ENCODE measurements around the gene C1QTNF3. TPM values are rescaled to one million over a fixed set of nuclear protein-coding genes. Genes with fewer than 3 reads are reported as not detected.
"Not testable (repeated sequence)": the region's sequence is repeated elsewhere in the genome, so short reads cannot be mapped to it uniquely, and the experiment has no call there.

C1QTNF3 gene
- total RNA-seq, 1 experiment from 2014 or later: 1.6 TPM

DNA sequence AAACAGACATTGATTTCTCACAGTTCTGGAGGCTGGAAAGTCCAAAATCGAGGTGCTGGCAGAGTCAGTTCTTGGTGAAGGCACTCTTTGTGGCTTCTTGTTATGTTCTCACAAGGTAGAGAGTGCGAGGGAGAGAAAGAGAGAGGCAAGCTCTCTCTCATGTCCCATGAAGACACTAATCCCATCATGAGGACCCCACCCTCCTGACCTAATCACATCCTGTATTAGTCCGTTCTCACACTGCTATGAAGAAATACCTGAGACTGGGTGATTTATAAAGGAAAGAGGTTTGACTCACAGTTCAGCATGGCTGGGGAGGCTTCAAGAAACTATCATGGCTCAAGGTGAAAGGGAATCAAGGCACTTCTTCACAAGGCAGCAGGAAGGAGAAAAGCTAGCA is 29.5 kb downstream of the C1QTNF3 start:
- CTCF ChIA-PET: no interaction called here
- DNase-seq (ENCODE audit: low spot score): no peak
- Histone ChIP-seq H3K9me3 (ENCODE audit: low read depth, low read length, poor library complexity, severe bottlenecking) (no peaks in the 10 kb centered on the region), H3K36me3 (ENCODE audit: insufficient read depth, low read length, poor library complexity, severe bottlenecking) (no peaks in the 10 kb centered on the region), H3K4me3 (ENCODE audit: low read depth, low read length, poor library complexity, severe bottlenecking) (no peak overlapping the region), H3K4me1 (ENCODE audit: insufficient read depth, low read length, poor library complexity, severe bottlenecking) (peaks cover 4% of the 10 kb centered on the region), H3K27ac (ENCODE audit: low read depth, low read length, poor library complexity, severe bottlenecking) (no peak overlapping the region), H3K27me3 (replicated peaks; ENCODE audit: insufficient read depth, low read depth, low read length, poor library complexity) (no peaks in the 10 kb centered on the region)
- POLR2A ChIA-PET (ENCODE audit: low non-redundant PET): interaction anchor here (0.7 kb wide), 1 partner anchor 128 kb away, joined by 3 read pairs; no protein-coding TSS in a partner anchor
- TF ChIP-seq EZH2 (IDR thresholded peaks at IDR 0.05; ENCODE audit: borderline replicate concordance, low read depth, low read length, poor library complexity, severe bottlenecking): no peak
- TF ChIP-seq, protein P1, sequence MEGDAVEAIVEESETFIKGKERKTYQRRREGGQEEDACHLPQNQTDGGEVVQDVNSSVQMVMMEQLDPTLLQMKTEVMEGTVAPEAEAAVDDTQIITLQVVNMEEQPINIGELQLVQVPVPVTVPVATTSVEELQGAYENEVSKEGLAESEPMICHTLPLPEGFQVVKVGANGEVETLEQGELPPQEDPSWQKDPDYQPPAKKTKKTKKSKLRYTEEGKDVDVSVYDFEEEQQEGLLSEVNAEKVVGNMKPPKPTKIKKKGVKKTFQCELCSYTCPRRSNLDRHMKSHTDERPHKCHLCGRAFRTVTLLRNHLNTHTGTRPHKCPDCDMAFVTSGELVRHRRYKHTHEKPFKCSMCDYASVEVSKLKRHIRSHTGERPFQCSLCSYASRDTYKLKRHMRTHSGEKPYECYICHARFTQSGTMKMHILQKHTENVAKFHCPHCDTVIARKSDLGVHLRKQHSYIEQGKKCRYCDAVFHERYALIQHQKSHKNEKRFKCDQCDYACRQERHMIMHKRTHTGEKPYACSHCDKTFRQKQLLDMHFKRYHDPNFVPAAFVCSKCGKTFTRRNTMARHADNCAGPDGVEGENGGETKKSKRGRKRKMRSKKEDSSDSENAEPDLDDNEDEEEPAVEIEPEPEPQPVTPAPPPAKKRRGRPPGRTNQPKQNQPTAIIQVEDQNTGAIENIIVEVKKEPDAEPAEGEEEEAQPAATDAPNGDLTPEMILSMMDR (conservative IDR thresholded peaks at IDR 0.05; ENCODE audit: low read depth, low read length): no peak
- intact Hi-C loops (cut with micrococcal nuclease; ENCODE audit: unreplicated experiment): no loop called here
- no TSS peak for BruUV-seq (replicated peaks)

DNA sequence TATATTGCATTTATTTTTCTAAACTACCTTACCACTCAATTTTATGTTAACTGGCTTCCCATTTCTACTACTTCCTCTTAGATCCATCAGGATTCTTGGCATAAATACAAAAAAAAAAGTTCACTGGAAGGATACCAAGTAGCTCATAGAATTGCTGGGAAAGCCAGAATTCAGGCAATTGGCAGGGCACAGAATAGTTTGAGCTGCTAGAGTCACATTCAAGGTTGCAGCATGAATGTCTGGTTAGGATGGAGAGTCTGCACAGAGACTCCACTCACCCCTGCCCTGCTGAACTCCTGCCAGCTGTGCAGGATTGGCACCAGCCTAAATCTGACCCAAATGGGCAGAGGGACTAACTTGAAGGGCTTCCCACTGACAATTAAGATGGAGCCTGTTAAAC is 30.2 kb downstream of the C1QTNF3 start:
- H3K4me1 ChIP-seq (ENCODE audit: insufficient read depth, low read length, poor library complexity, severe bottlenecking): peaks cover 5% of the 10 kb centered on the region
- intact Hi-C loops (cut with micrococcal nuclease; ENCODE audit: unreplicated experiment): no loop called here
- H3K27me3 ChIP-seq (replicated peaks; ENCODE audit: insufficient read depth, low read depth, low read length, poor library complexity): no peaks in the 10 kb centered on the region
- CTCF ChIA-PET: no interaction called here
- POLR2A ChIA-PET (ENCODE audit: low non-redundant PET): interaction anchor here (1.0 kb wide), 1 partner anchor 518 kb away, joined by 3 read pairs; no protein-coding TSS in a partner anchor
- no TSS peak for BruUV-seq (replicated peaks)
- H3K4me3 ChIP-seq (ENCODE audit: low read depth, low read length, poor library complexity, severe bottlenecking): no peak overlapping the region
- TF ChIP-seq EZH2 (IDR thresholded peaks at IDR 0.05; ENCODE audit: borderline replicate concordance, low read depth, low read length, poor library complexity, severe bottlenecking): no peak
- TF ChIP-seq, protein P1 (conservative IDR thresholded peaks at IDR 0.05; ENCODE audit: low read depth, low read length): no peak
- H3K27ac ChIP-seq (ENCODE audit: low read depth, low read length, poor library complexity, severe bottlenecking): no peak overlapping the region
- no peaks in the 10 kb centered on the region for H3K9me3 ChIP-seq (ENCODE audit: low read depth, low read length, poor library complexity, severe bottlenecking)
- DNase-seq (ENCODE audit: low spot score): no peak
- H3K36me3 ChIP-seq (ENCODE audit: insufficient read depth, low read length, poor library complexity, severe bottlenecking): no peaks in the 10 kb centered on the region

DNA sequence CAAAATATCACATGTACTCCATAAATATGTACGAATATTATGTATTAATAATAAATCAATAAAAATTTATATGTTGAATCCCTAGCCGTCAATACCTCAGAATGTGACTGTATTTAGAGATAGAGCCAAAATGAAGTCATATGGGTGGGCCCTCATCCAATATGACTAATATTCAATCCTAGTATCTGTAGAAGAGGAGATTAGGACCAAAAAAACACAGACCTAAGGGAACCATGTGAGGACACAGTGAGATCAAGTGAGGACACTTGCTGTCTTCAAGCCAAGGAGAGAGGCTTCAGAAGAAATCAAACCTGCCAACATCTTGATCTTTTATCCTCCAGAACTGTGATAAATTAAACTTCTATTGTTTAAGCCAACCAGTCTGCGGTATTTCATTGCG is 31.5 kb downstream of the C1QTNF3 start:
- no peaks in the 10 kb centered on the region for H3K9me3 ChIP-seq (ENCODE audit: low read depth, low read length, poor library complexity, severe bottlenecking)
- no peak overlapping the region for H3K27ac ChIP-seq (ENCODE audit: low read depth, low read length, poor library complexity, severe bottlenecking)
- intact Hi-C loops (cut with micrococcal nuclease; ENCODE audit: unreplicated experiment): no loop called here
- no peak for TF ChIP-seq EZH2 (IDR thresholded peaks at IDR 0.05; ENCODE audit: borderline replicate concordance, low read depth, low read length, poor library complexity, severe bottlenecking)
- TF ChIP-seq, protein P1 (conservative IDR thresholded peaks at IDR 0.05; ENCODE audit: low read depth, low read length): no peak
- DNase-seq (ENCODE audit: low spot score): no peak
- no peaks in the 10 kb centered on the region for H3K36me3 ChIP-seq (ENCODE audit: insufficient read depth, low read length, poor library complexity, severe bottlenecking)
- no peaks in the 10 kb centered on the region for H3K27me3 ChIP-seq (replicated peaks; ENCODE audit: insufficient read depth, low read depth, low read length, poor library complexity)
- peaks cover 13% of the 10 kb centered on the region for H3K4me1 ChIP-seq (ENCODE audit: insufficient read depth, low read length, poor library complexity, severe bottlenecking)
- ChIA-PET CTCF (no interaction called here), POLR2A (ENCODE audit: low non-redundant PET) (no interaction called here)
- H3K4me3 ChIP-seq (ENCODE audit: low read depth, low read length, poor library complexity, severe bottlenecking): no peak overlapping the region
- BruUV-seq (replicated peaks): no TSS peak

DNA sequence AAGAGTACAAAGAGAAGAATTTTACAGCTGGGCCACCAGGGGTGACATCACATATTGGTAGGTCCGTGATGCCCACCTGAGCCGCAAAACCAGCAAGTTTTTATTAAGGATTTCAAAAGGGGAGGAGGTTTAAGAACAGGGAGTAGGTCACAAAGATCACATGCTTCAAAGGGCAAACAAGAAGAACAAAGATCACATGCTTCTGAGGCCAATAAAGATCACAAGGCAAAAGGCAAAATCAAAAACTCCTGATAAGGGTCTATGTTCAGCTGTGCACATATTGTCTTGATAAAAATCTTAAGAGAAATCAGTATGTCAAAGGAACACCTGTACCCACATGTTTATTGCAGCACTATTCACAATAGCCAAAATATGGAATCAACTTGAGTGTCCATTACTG is 32.9 kb downstream of the C1QTNF3 start:
- H3K27ac ChIP-seq (ENCODE audit: low read depth, low read length, poor library complexity, severe bottlenecking); H3K36me3 ChIP-seq (ENCODE audit: insufficient read depth, low read length, poor library complexity, severe bottlenecking); CTCF ChIA-PET; H3K4me3 ChIP-seq (ENCODE audit: low read depth, low read length, poor library complexity, severe bottlenecking); POLR2A ChIA-PET (ENCODE audit: low non-redundant PET); H3K27me3 ChIP-seq (replicated peaks; ENCODE audit: insufficient read depth, low read depth, low read length, poor library complexity); BruUV-seq (replicated peaks); DNase-seq (ENCODE audit: low spot score); intact Hi-C loops (cut with micrococcal nuclease; ENCODE audit: unreplicated experiment); H3K9me3 ChIP-seq (ENCODE audit: low read depth, low read length, poor library complexity, severe bottlenecking): not testable (repeated sequence)
- peaks cover 13% of the 10 kb centered on the region for H3K4me1 ChIP-seq (ENCODE audit: insufficient read depth, low read length, poor library complexity, severe bottlenecking)

Measured in A673 (cell line).